ENCODE measurements around the gene CACNB3. TPM values are rescaled to one million over a fixed set of nuclear protein-coding genes. Genes with fewer than 3 reads are reported as not detected.

Gene CACNB3
- total and polyA plus RNA-seq, 2 donors (not counting 1 experiment from before 2014, with no cell fraction given): 1.6 to 4.0 TPM

- Mint-ChIP-seq H3K27ac (no peak overlapping the region), H3K27me3 (peaks cover 56% of the 10 kb centered on the region), H3K4me3 (peak overlapping the region; percentile 84), H3K4me1 (peaks cover 18% of the 10 kb centered on the region), H3K9me3 (ENCODE audit: insufficient read depth) (no peaks in the 10 kb centered on the region)
- no peaks in the 10 kb centered on the region for H3K79me2 ChIP-seq (ENCODE audit: control insufficient read depth, insufficient read depth, low read length)
- no peak overlapping the region for H3K9ac ChIP-seq (ENCODE audit: low read length)
- intact Hi-C loops (cut with micrococcal nuclease): no loop called here
- no peak for ATAC-seq (ENCODE audit: low read depth)
- H3K4me3 ChIP-seq (ENCODE audit: control extremely low read depth in 1 of 5, extremely low read depth in 1 of 5, insufficient read depth in 1 of 5, low read depth in 2 of 5, low read length in 4 of 5): no peak overlapping the region
- H3K9me3 ChIP-seq (ENCODE audit: control extremely low read depth in 1 of 3, control insufficient read depth in 2 of 3, insufficient read depth in 1 of 3, low read length in 2 of 3): peaks cover 0 to 5% (median 0%) of the 10 kb centered on the region in 3 donors
- H3K27ac ChIP-seq (ENCODE audit: low read length in 2 of 2): no peak overlapping the region
- ChIA-PET CTCF (interaction anchor here (3.2 kb wide), 1 partner anchor 9 kb away, joined by 29 read pairs; no protein-coding TSS in a partner anchor), POLR2A (no interaction called here)
- DNase-seq: no peak
- no peaks in the 10 kb centered on the region for H3K36me3 ChIP-seq (replicated peaks in 1 of 2; ENCODE audit: control extremely low read depth in 1 of 2, control insufficient read depth in 1 of 2, extremely low read depth in 1 of 2, insufficient read depth in 2 of 2, low read length in 1 of 2)
- peaks cover 0 to 33% (median 13%) of the 10 kb centered on the region in 4 experiments for H3K27me3 ChIP-seq (replicated peaks in 1 of 4; ENCODE audit: control extremely low read depth in 1 of 4, control insufficient read depth in 3 of 4, insufficient read depth in 4 of 4, low read length in 3 of 4)
- H4K20me1 ChIP-seq (ENCODE audit: control insufficient read depth, insufficient read depth, low read length, poor library complexity, severe bottlenecking): no peaks in the 10 kb centered on the region
- no peak overlapping the region for H3K4me2 ChIP-seq (replicated peaks; ENCODE audit: low read depth, low read length, poor library complexity, severe bottlenecking)
- 91% methylated on average over 6 of the region's 7 CpGs for WGBS (ENCODE audit: insufficient coverage)
- no peak overlapping the region for H2AFZ ChIP-seq (ENCODE audit: insufficient read depth, low read depth, low read length, poor library complexity, severe bottlenecking)
- H3K4me1 ChIP-seq (ENCODE audit: control insufficient read depth in 2 of 2, insufficient read depth in 2 of 2, low read length in 2 of 2): peaks cover 14 to 16% of the 10 kb centered on the region in 2 donors
- TF ChIP-seq EZH2 (IDR thresholded peaks at IDR 0.05; ENCODE audit: borderline replicate concordance, insufficient read depth, low read depth, low read length, poor library complexity, severe bottlenecking) (no peak), CTCF (IDR thresholded peaks at IDR 0.05) (no peak)
Measured at GRCh38 chr12:48786591-48787544, 31.4 kb upstream of the CACNB3 start.
